HepG2 (cell line): Measurements from ENCODE around the gene SPDL1. TPM values are rescaled to one million over a fixed set of nuclear protein-coding genes. Genes with fewer than 3 reads are reported as not detected.
"Not testable (repeated sequence)": the region's sequence is repeated elsewhere in the genome, so short reads cannot be mapped to it uniquely, and the experiment has no call there.

Experiments used
- ATAC-seq: fragments of 200-7000 bp; cut with Tn5 transposase; 3 replicates; pipeline ENCODE4 v1.9.1; 2020; ENCODE audit warnings: mild to moderate bottlenecking, moderate library complexity
- BruUV-seq: library from RNA; stranded (reverse); fragments of 400-500 nt; replicated peaks from 2 replicates; lab custom pipeline; 2021; lab: Mats Ljungman, UMichigan
- CTCF ChIA-PET: fragments of 300-600 bp; formaldehyde crosslinking; extraction: SDS; loops from one replicate; lab custom pipeline; 2021; ENCODE audit warnings: low total read pairs, inconsistent platforms, low intra/inter-chr PET ratio; lab: Yijun Ruan, JAX
- POLR2A ChIA-PET: fragments of 350-600 bp; sonication (Branson Sonifier 250); formaldehyde crosslinking; loops from one replicate; lab custom pipeline; 2020; ENCODE audit warnings: antibody characterized with exemption, inconsistent platforms; lab: Yijun Ruan, JAX
- DNase-seq: peaks from one replicate; pipeline ENCODE4 v3.0.0-alpha.2; 2015; ENCODE audit warnings: low spot score
- FAIRE-seq: peaks from 3 replicates; lab custom pipeline; 2011; peaks lifted over from hg19 to GRCh38; lab: Jason Lieb, UNC
- H2AFZ ChIP-seq: one replicate; pipeline ENCODE4 v1.6.1; 2011; ENCODE audit warnings: low read length, inconsistent platforms
- H3K27ac ChIP-seq: fragments of 300-600 bp; 3 replicates; pipeline ENCODE4 v1.8.0; 2011; ENCODE audit warnings: mixed run types, mild to moderate bottlenecking, mixed read lengths, low read length, inconsistent platforms; ENCODE audit not compliant: insufficient read depth; ENCODE audit errors: extremely low read length
- H3K27me3 ChIP-seq, 2 experiments: fragments of 200-600 bp in 1 of 2; 2 replicates in 1 of 2; 3 replicates in 1 of 2; pipeline versions ENCODE4 v1.6.0 to v1.8.0; 2011; ENCODE audit warnings: low read length in 2 of 2, mild to moderate bottlenecking in 2 of 2, moderate library complexity in 2 of 2, inconsistent platforms in 1 of 2; ENCODE audit not compliant: insufficient read depth in 2 of 2, control insufficient read depth in 1 of 2
- H3K36me3 ChIP-seq, 2 experiments: fragments of 200-600 bp in 1 of 2; replicated peaks in 1 of 2; 2 replicates in 1 of 2; 3 replicates in 1 of 2; pipeline versions ENCODE4 v1.5.1 to v1.8.0; 2011; ENCODE audit warnings: low read length in 2 of 2, inconsistent platforms in 1 of 2; ENCODE audit not compliant: insufficient read depth in 2 of 2, control insufficient read depth in 1 of 2
- H3K4me1 ChIP-seq: 2 replicates; pipeline ENCODE4 v1.5.1; 2012; ENCODE audit warnings: low read length, inconsistent platforms; ENCODE audit not compliant: insufficient read depth
- H3K4me2 ChIP-seq: 2 replicates; pipeline ENCODE4 v1.6.0; 2011; ENCODE audit warnings: low read depth, low read length, inconsistent platforms
- H3K4me3 ChIP-seq, 3 experiments: fragments of 200-600 bp in 1 of 3; sonication (generic), shearing (Covaris generic) in 1 of 3; replicated peaks in 1 of 3; 2 replicates each; pipeline ENCODE4 v1.5.1; 2011 to 2016; ENCODE audit warnings: low read length in 3 of 3, inconsistent platforms in 2 of 3, low read depth in 2 of 3, mild to moderate bottlenecking in 2 of 3, control low read depth in 1 of 3, mixed read lengths in 1 of 3; ENCODE audit not compliant: insufficient read depth in 1 of 3
- H3K79me2 ChIP-seq: one replicate; pipeline ENCODE4 v1.6.1; 2011; ENCODE audit warnings: low read length, inconsistent platforms; ENCODE audit not compliant: insufficient read depth
- H3K9ac ChIP-seq: 2 replicates; pipeline ENCODE4 v1.6.0; 2011; ENCODE audit warnings: mild to moderate bottlenecking, low read depth, low read length, inconsistent platforms; ENCODE audit not compliant: insufficient read depth
- H3K9me3 ChIP-seq: 2 replicates; pipeline ENCODE4 v1.5.1; 2012; ENCODE audit warnings: mild to moderate bottlenecking, low read length
- H4K20me1 ChIP-seq: 2 replicates; pipeline ENCODE4 v1.6.0; 2011; ENCODE audit warnings: inconsistent platforms, mild to moderate bottlenecking, low read length, moderate library complexity; ENCODE audit not compliant: insufficient read depth
- DDIT3 ChIP-seq: sonication (generic); formaldehyde crosslinking; IDR thresholded peaks from 2 replicates; pipeline ENCODE4 v1.4.0; 2020; ENCODE audit warnings: mild to moderate bottlenecking, missing genetic modification reagents
- FOXA3 ChIP-seq: IDR thresholded peaks from 2 replicates; pipeline ENCODE4 v1.6.1; 2016; ENCODE audit warnings: missing genetic modification reagents, missing compliant biosample characterization
- HIC2 ChIP-seq: sonication (generic); formaldehyde crosslinking; IDR thresholded peaks from 2 replicates; pipeline ENCODE4 v1.9.0; 2022; ENCODE audit warnings: low read depth, missing genetic modification reagents
- HMG20A ChIP-seq: IDR thresholded peaks from 2 replicates; pipeline ENCODE4 v1.6.1; 2016; ENCODE audit warnings: borderline replicate concordance
- KDM5A ChIP-seq: fragments of 200-600 bp; sonication (generic); IDR thresholded peaks from 2 replicates; pipeline ENCODE4 v1.7.0; 2018; ENCODE audit warnings: antibody characterized with exemption, mild to moderate bottlenecking, low read length, borderline replicate concordance
- KLF13 ChIP-seq: sonication (generic); formaldehyde crosslinking; IDR thresholded peaks from 2 replicates; pipeline ENCODE4 v1.4.0; 2020; ENCODE audit warnings: mild to moderate bottlenecking, missing genetic modification reagents
- RELA ChIP-seq: sonication (generic); formaldehyde crosslinking; IDR thresholded peaks from 2 replicates; pipeline ENCODE4 v1.4.0; 2020; ENCODE audit warnings: missing genetic modification reagents
- SAP130 ChIP-seq: IDR thresholded peaks from 2 replicates; pipeline ENCODE4 v1.6.1; 2016; ENCODE audit warnings: low read depth
- SOX6 ChIP-seq, 2 experiments: fragments of 450-650 bp in 1 of 2; sonication (generic) in 1 of 2; formaldehyde crosslinking in 1 of 2; IDR thresholded peaks; 2 replicates each; pipeline versions ENCODE4 v1.4.0 to v1.6.1; 2017 to 2020; ENCODE audit warnings: antibody characterized with exemption in 1 of 2, mild to moderate bottlenecking in 1 of 2, missing genetic modification reagents in 1 of 2
- TARDBP ChIP-seq: sonication (generic); formaldehyde crosslinking; IDR thresholded peaks from 2 replicates; pipeline ENCODE4 v1.8.0; 2022; ENCODE audit warnings: mild to moderate bottlenecking, missing genetic modification reagents
- WIZ ChIP-seq: sonication (generic); formaldehyde crosslinking; IDR thresholded peaks from 2 replicates; pipeline ENCODE4 v1.5.1; 2020; ENCODE audit warnings: mild to moderate bottlenecking, missing genetic modification reagents
- YEATS4 ChIP-seq: sonication (generic); formaldehyde crosslinking; IDR thresholded peaks from 2 replicates; pipeline ENCODE4 v1.4.0; 2020; ENCODE audit warnings: missing genetic modification reagents, borderline replicate concordance
- ZBTB1 ChIP-seq: sonication (generic); formaldehyde crosslinking; IDR thresholded peaks from 2 replicates; pipeline ENCODE4 v1.4.0; 2020; ENCODE audit warnings: missing genetic modification reagents, borderline replicate concordance
- ZBTB10 ChIP-seq: sonication (generic); formaldehyde crosslinking; IDR thresholded peaks from 2 replicates; pipeline ENCODE4 v1.4.0; 2020; ENCODE audit warnings: missing genetic modification reagents, borderline replicate concordance
- ZNF12 ChIP-seq: sonication (generic); formaldehyde crosslinking; IDR thresholded peaks from 2 replicates; pipeline ENCODE4 v1.5.0; 2020; ENCODE audit warnings: missing genetic modification reagents
- ZNF230 ChIP-seq: sonication (generic); formaldehyde crosslinking; IDR thresholded peaks from 2 replicates; pipeline ENCODE4 v1.4.0; 2020; ENCODE audit warnings: mild to moderate bottlenecking, missing genetic modification reagents
- ZNF556 ChIP-seq: sonication (generic); formaldehyde crosslinking; IDR thresholded peaks from 2 replicates; pipeline ENCODE4 v1.4.0; 2020; ENCODE audit warnings: mild to moderate bottlenecking, missing genetic modification reagents, borderline replicate concordance
- WGBS: methylation state at CpG from one replicate; pipeline ENCODE4 v1.1.6; 2017; ENCODE audit warnings: low lambda C conversion rate; 5-methylcytosine and 5-hydroxymethylcytosine counted together
- in situ Hi-C: cut with HindIII; loops from 2 replicates; pipeline ENCODE4 v1.10.0; 2017; ENCODE audit warnings: low pct_unique_long_range_greater_than_20kb; ENCODE audit not compliant: extremely low pct_ligation_motif_present
- intact Hi-C: fragments of 100-400 bp; cut with micrococcal nuclease; formaldehyde crosslinking; loops from one replicate; pipeline ENCODE4 v1.10.0; 2022; ENCODE audit not compliant: unreplicated experiment
- polyA plus RNA-seq, 8 experiments: library from polyadenylated mRNA; depleted of rRNA in 3 of 8; stranded (reverse) in 7 of 8; unstranded in 1 of 8; fragments of >200 nt; fragmentation: Illumina TruSeq in 4 of 8; extraction: Trizol in 4 of 8; gene quantifications; 2 replicates each; pipeline versions ENCODE4 v1.2.1 to v1.2.3, GENCODE V29; 2011 to 2016; ENCODE audit warnings: low read depth in 4 of 8, missing spikeins in 1 of 8, mixed read lengths in 1 of 8; ENCODE audit not compliant: insufficient read depth in 1 of 8
- total RNA-seq, 5 experiments: library from RNA; depleted of rRNA; stranded (reverse); fragments of >200 nt; fragmentation: Illumina TruSeq; extraction: Trizol; gene quantifications; 2 replicates each; pipeline ENCODE4 v1.2.3, GENCODE V29; 2016; ENCODE audit warnings: low read depth in 1 of 5

Gene SPDL1
- total and polyA plus RNA-seq, 2 of the 13 experiments (the other 11 are each of a cell fraction or from before 2014, with no cell fraction given) = 10.9 to 36.6 TPM

GRCh38 chr5:169615561-169615960 lies 32.0 kb downstream of the SPDL1 start:
- intact Hi-C loops (no loop called here), in situ Hi-C loops (no loop called here)
- DNase-seq (no peak), ATAC-seq (no peak), FAIRE-seq (no peak)
- no peaks in the 10 kb centered on the region for H3K36me3 ChIP-seq
- H3K4me1 ChIP-seq = no peaks in the 10 kb centered on the region
- H3K9ac ChIP-seq = no peak overlapping the region
- no peaks in the 10 kb centered on the region for H4K20me1 ChIP-seq
- TF ChIP-seq KLF13 (no peak), ZNF230 (CRISPR knock-in tag) (no peak), SAP130 (no peak), YEATS4 (no peak), WIZ (CRISPR knock-in tag) (no peak), KDM5A (no peak), HIC2 (CRISPR knock-in tag) (no peak), DDIT3 (CRISPR knock-in tag) (no peak), ZBTB1 (no peak), RELA (no peak), ZBTB10 (CRISPR knock-in tag) (no peak), ZNF12 (CRISPR knock-in tag) (no peak), SOX6 (IDR thresholded peaks at IDR 0.05) (no peak), SOX6 (CRISPR knock-in tag; IDR thresholded peaks at IDR 0.05) (no peak), FOXA3 (CRISPR knock-in tag) (no peak), HMG20A (no peak), TARDBP (CRISPR knock-in tag) (no peak), ZNF556 (CRISPR knock-in tag) (no peak)
- H3K79me2 ChIP-seq = no peaks in the 10 kb centered on the region
- 3% methylated on average over 1 of the region's 1 CpG for WGBS
- no peak overlapping the region for H2AFZ ChIP-seq
- POLR2A ChIA-PET = no interaction called here
- BruUV-seq = no TSS peak
- no peak overlapping the region for H3K4me2 ChIP-seq
- no peak overlapping the region for H3K4me3 ChIP-seq
- H3K27me3 ChIP-seq = no peaks in the 10 kb centered on the region; a peak in 1 of 5 replicates
- H3K27ac ChIP-seq = no peak overlapping the region
- CTCF ChIA-PET = no interaction called here
- H3K9me3 ChIP-seq = no peaks in the 10 kb centered on the region

GRCh38 chr5:169624307-169624706 lies 40.7 kb downstream of the SPDL1 start:
- H3K4me2 ChIP-seq, in situ Hi-C loops, H2AFZ ChIP-seq, H3K27me3 ChIP-seq, H3K79me2 ChIP-seq, H3K4me1 ChIP-seq, H3K27ac ChIP-seq, H4K20me1 ChIP-seq, CTCF ChIA-PET, H3K4me3 ChIP-seq, H3K36me3 ChIP-seq, BruUV-seq, DNase-seq, POLR2A ChIA-PET, ATAC-seq, FAIRE-seq, H3K9me3 ChIP-seq, intact Hi-C loops, H3K9ac ChIP-seq: not testable (repeated sequence)
- WGBS = 0% methylated on average over 2 of the region's 2 CpGs
